IPS-18a (cell line): Measurements from ENCODE around the gene NRARP.
"Not testable (repeated sequence)": the region's sequence is repeated elsewhere in the genome, so short reads cannot be mapped to it uniquely, and the experiment has no call there.

Experiments used
- H3K27ac ChIP-seq: one replicate; pipeline ENCODE4 v1.5.1; 2013; ENCODE audit warnings: low read length
- H3K27me3 ChIP-seq: one replicate; pipeline ENCODE4 v1.6.1; 2013; ENCODE audit warnings: mild to moderate bottlenecking, low read length; ENCODE audit not compliant: control insufficient read depth, insufficient read depth
- H3K36me3 ChIP-seq: one replicate; pipeline ENCODE4 v1.6.1; 2013; ENCODE audit warnings: low read depth, low read length; ENCODE audit not compliant: control insufficient read depth
- H3K4me1 ChIP-seq: one replicate; pipeline ENCODE4 v1.6.1; 2013; ENCODE audit warnings: low read depth, low read length; ENCODE audit not compliant: control insufficient read depth
- H3K4me3 ChIP-seq: one replicate; pipeline ENCODE4 v1.5.1; 2013; ENCODE audit warnings: low read length
- H3K9ac ChIP-seq: one replicate; pipeline ENCODE4 v1.6.1; 2013; ENCODE audit warnings: mild to moderate bottlenecking, low read length, moderate library complexity
- H3K9me3 ChIP-seq: one replicate; pipeline ENCODE4 v1.6.1; 2013; ENCODE audit warnings: low read depth, low read length; ENCODE audit not compliant: control insufficient read depth

The NRARP gene

GRCh38 chr9:137333016-137333671 is 31.1 kb upstream of the NRARP start:
- no peaks in the 10 kb centered on the region for H3K27me3 ChIP-seq
- H3K9ac ChIP-seq = no peak overlapping the region
- no peak overlapping the region for H3K27ac ChIP-seq
- H3K4me1 ChIP-seq = no peaks in the 10 kb centered on the region
- no peak overlapping the region for H3K4me3 ChIP-seq
- no peaks in the 10 kb centered on the region for H3K36me3 ChIP-seq
- no peaks in the 10 kb centered on the region for H3K9me3 ChIP-seq

- no peak overlapping the region for H3K9ac ChIP-seq
- no peak overlapping the region for H3K27ac ChIP-seq
- H3K36me3 ChIP-seq = no peaks in the 10 kb centered on the region
- H3K27me3 ChIP-seq = no peaks in the 10 kb centered on the region
- no peaks in the 10 kb centered on the region for H3K4me1 ChIP-seq
- H3K4me3 ChIP-seq = no peak overlapping the region
- H3K9me3 ChIP-seq = no peaks in the 10 kb centered on the region
These were observed 29.9 kb upstream of the NRARP start for GRCh38 chr9:137331929-137332328.

- Histone ChIP-seq H3K9me3 (no peaks in the 10 kb centered on the region), H3K27me3 (no peaks in the 10 kb centered on the region), H3K4me1 (no peaks in the 10 kb centered on the region), H3K27ac (no peak overlapping the region), H3K36me3 (no peaks in the 10 kb centered on the region), H3K9ac (no peak overlapping the region), H3K4me3 (no peak overlapping the region)
These were observed 28.6 kb upstream of the NRARP start for GRCh38 chr9:137330689-137331088.

- not testable (repeated sequence) for H3K9ac ChIP-seq, H3K27me3 ChIP-seq, H3K27ac ChIP-seq, H3K36me3 ChIP-seq, H3K4me1 ChIP-seq, H3K9me3 ChIP-seq, H3K4me3 ChIP-seq
These were observed 27.5 kb upstream of the NRARP start for GRCh38 chr9:137329590-137329989.

GRCh38 chr9:137327641-137328550 is 25.8 kb upstream of the NRARP start:
- not testable (repeated sequence) for H3K9me3 ChIP-seq, H3K4me3 ChIP-seq, H3K9ac ChIP-seq, H3K27me3 ChIP-seq, H3K36me3 ChIP-seq, H3K27ac ChIP-seq, H3K4me1 ChIP-seq

GRCh38 chr9:137326445-137327065 is 24.5 kb upstream of the NRARP start:
- no peaks in the 10 kb centered on the region for H3K4me1 ChIP-seq
- no peaks in the 10 kb centered on the region for H3K36me3 ChIP-seq
- H3K27me3 ChIP-seq = no peaks in the 10 kb centered on the region
- no peak overlapping the region for H3K4me3 ChIP-seq
- no peak overlapping the region for H3K27ac ChIP-seq
- H3K9ac ChIP-seq = no peak overlapping the region
- H3K9me3 ChIP-seq = no peaks in the 10 kb centered on the region

GRCh38 chr9:137325799-137326198 is 23.7 kb upstream of the NRARP start:
- Histone ChIP-seq H3K36me3 (no peaks in the 10 kb centered on the region), H3K9me3 (no peaks in the 10 kb centered on the region), H3K9ac (no peak overlapping the region), H3K4me3 (no peak overlapping the region), H3K4me1 (no peaks in the 10 kb centered on the region), H3K27me3 (no peaks in the 10 kb centered on the region), H3K27ac (no peak overlapping the region)

- H3K27ac ChIP-seq = no peak overlapping the region
- no peak overlapping the region for H3K4me3 ChIP-seq
- no peaks in the 10 kb centered on the region for H3K4me1 ChIP-seq
- no peaks in the 10 kb centered on the region for H3K9me3 ChIP-seq
- H3K9ac ChIP-seq = no peak overlapping the region
- no peaks in the 10 kb centered on the region for H3K27me3 ChIP-seq
- H3K36me3 ChIP-seq = no peaks in the 10 kb centered on the region
These were observed 23.1 kb upstream of the NRARP start for GRCh38 chr9:137325124-137325523.

- Histone ChIP-seq H3K4me1 (no peaks in the 10 kb centered on the region), H3K4me3 (no peak overlapping the region), H3K27me3 (no peaks in the 10 kb centered on the region), H3K36me3 (no peaks in the 10 kb centered on the region), H3K9ac (no peak overlapping the region), H3K27ac (no peak overlapping the region), H3K9me3 (no peaks in the 10 kb centered on the region)
These were observed 21.7 kb upstream of the NRARP start for GRCh38 chr9:137323531-137324331.

- Histone ChIP-seq H3K36me3 (no peaks in the 10 kb centered on the region), H3K4me3 (no peak overlapping the region), H3K27me3 (no peaks in the 10 kb centered on the region), H3K9ac (no peak overlapping the region), H3K27ac (no peak overlapping the region), H3K4me1 (no peaks in the 10 kb centered on the region), H3K9me3 (no peaks in the 10 kb centered on the region)
These were observed 19.8 kb upstream of the NRARP start for GRCh38 chr9:137321726-137322361.
